Mesenchymal stem cell (in vitro differentiated cells and primary cell): ENCODE data around the gene LMNA.

ENCODE experiments used
- DNase-seq: peaks from one replicate; pipeline ENCODE4 v3.0.0-alpha.2; 2013
- H2AFZ ChIP-seq: one replicate; pipeline ENCODE4 v1.6.1; 2013; ENCODE audit warnings: low read depth, mild to moderate bottlenecking, control low read depth, inconsistent platforms, low read length, moderate library complexity
- H2AK5ac ChIP-seq: 2 replicates; pipeline ENCODE4 v1.6.1; 2013; ENCODE audit warnings: low read length, moderate library complexity, mild to moderate bottlenecking, inconsistent platforms; ENCODE audit not compliant: severe bottlenecking
- H2BK120ac ChIP-seq: one replicate; pipeline ENCODE4 v1.6.1; 2013; ENCODE audit warnings: low read depth, mild to moderate bottlenecking, inconsistent platforms, low read length, moderate library complexity
- H2BK12ac ChIP-seq, 2 experiments: one replicate each; pipeline ENCODE4 v1.6.1; 2013; ENCODE audit warnings: inconsistent platforms in 2 of 2, low read length in 2 of 2, mild to moderate bottlenecking in 2 of 2, moderate library complexity in 2 of 2, control low read depth in 1 of 2
- H2BK15ac ChIP-seq: one replicate; pipeline ENCODE4 v1.6.1; 2013; ENCODE audit warnings: mild to moderate bottlenecking, low read depth, inconsistent platforms; ENCODE audit not compliant: poor library complexity, severe bottlenecking
- H2BK5ac ChIP-seq: 2 replicates; pipeline ENCODE4 v1.6.1; 2013; ENCODE audit warnings: low read depth, mild to moderate bottlenecking, low read length, control low read depth, inconsistent platforms; ENCODE audit not compliant: poor library complexity, severe bottlenecking
- H3K14ac ChIP-seq, 2 experiments: one replicate each; pipeline ENCODE4 v1.6.1; 2013; ENCODE audit warnings: inconsistent platforms in 2 of 2, low read length in 2 of 2, control low read depth in 1 of 2, mild to moderate bottlenecking in 1 of 2, moderate library complexity in 1 of 2
- H3K18ac ChIP-seq, 2 experiments: one replicate each; pipeline ENCODE4 v1.6.1; 2013; ENCODE audit warnings: inconsistent platforms in 2 of 2, low read length in 2 of 2, control low read depth in 1 of 2, low read depth in 1 of 2, mild to moderate bottlenecking in 1 of 2
- H3K23ac ChIP-seq, 2 experiments: one replicate each; pipeline ENCODE4 v1.6.1; 2013; ENCODE audit warnings: inconsistent platforms in 2 of 2, low read length in 2 of 2, mild to moderate bottlenecking in 2 of 2, moderate library complexity in 2 of 2, control low read depth in 1 of 2
- H3K27ac ChIP-seq: 2 replicates; pipeline ENCODE4 v1.5.1; 2013; ENCODE audit warnings: mild to moderate bottlenecking, moderate library complexity, low read length, control low read depth, inconsistent platforms; ENCODE audit not compliant: poor library complexity, severe bottlenecking
- H3K27me3 ChIP-seq, 2 experiments: 2 replicates each; pipeline versions ENCODE4 v1.6.1 to v1.7.0; 2013; ENCODE audit warnings: low read length in 2 of 2, mild to moderate bottlenecking in 2 of 2, moderate library complexity in 2 of 2, control low read depth in 1 of 2, inconsistent platforms in 1 of 2; ENCODE audit not compliant: control insufficient read depth in 1 of 2, insufficient read depth in 1 of 2
- H3K36me3 ChIP-seq, 2 experiments: 2 replicates each; pipeline versions ENCODE4 v1.6.1 to v1.7.0; 2013; ENCODE audit warnings: low read length in 2 of 2, control low read depth in 1 of 2, inconsistent platforms in 1 of 2, low read depth in 1 of 2, mild to moderate bottlenecking in 1 of 2; ENCODE audit not compliant: insufficient read depth in 2 of 2, control insufficient read depth in 1 of 2
- H3K4ac ChIP-seq, 2 experiments: one replicate each; pipeline ENCODE4 v1.6.1; 2013; ENCODE audit warnings: inconsistent platforms in 2 of 2, low read length in 2 of 2, mild to moderate bottlenecking in 2 of 2, moderate library complexity in 2 of 2, control low read depth in 1 of 2, low read depth in 1 of 2
- H3K4me1 ChIP-seq: 2 replicates; pipeline ENCODE4 v1.6.1; 2013; ENCODE audit warnings: low read depth, low read length, control low read depth; ENCODE audit not compliant: control insufficient read depth, insufficient read depth
- H3K4me2 ChIP-seq: 2 replicates; pipeline ENCODE4 v1.6.1; 2013; ENCODE audit warnings: low read length, mild to moderate bottlenecking, inconsistent platforms; ENCODE audit not compliant: poor library complexity, severe bottlenecking
- H3K4me3 ChIP-seq, 2 experiments: 2 replicates each; pipeline versions ENCODE4 v1.5.1 to v1.7.0; 2013; ENCODE audit warnings: low read length in 2 of 2, mild to moderate bottlenecking in 2 of 2, control low read depth in 1 of 2, low read depth in 1 of 2; ENCODE audit not compliant: insufficient read depth in 1 of 2
- H3K79me1 ChIP-seq: replicated peaks from 2 replicates; pipeline ENCODE4 v1.6.1; 2013; ENCODE audit warnings: mild to moderate bottlenecking, control low read depth, low read length, inconsistent platforms; ENCODE audit not compliant: poor library complexity, severe bottlenecking
- H3K9ac ChIP-seq: 2 replicates; pipeline ENCODE4 v1.7.0; 2013; ENCODE audit warnings: mild to moderate bottlenecking, low read length, moderate library complexity
- H3K9me3 ChIP-seq: 2 replicates; pipeline ENCODE4 v1.7.0; 2013; ENCODE audit warnings: mild to moderate bottlenecking, low read length; ENCODE audit not compliant: control insufficient read depth
- H4K8ac ChIP-seq: one replicate; pipeline ENCODE4 v1.6.1; 2013; ENCODE audit warnings: inconsistent platforms, mild to moderate bottlenecking, low read length, moderate library complexity
- H4K91ac ChIP-seq: one replicate; pipeline ENCODE4 v1.6.1; 2013; ENCODE audit warnings: mild to moderate bottlenecking, low read length, inconsistent platforms
- WGBS: methylation state at CpG from one replicate; pipeline ENCODE4 v1.1.7; 2013; ENCODE audit warnings: mixed read lengths; 5-methylcytosine and 5-hydroxymethylcytosine counted together

The LMNA gene

GRCh38 chr1:156122086-156122485, 7.6 kb downstream of the LMNA start:
- Histone ChIP-seq H4K8ac (no peak overlapping the region), H3K4me3 (peak overlapping the region in 1 of 2 experiments; percentile 89), H2AK5ac (peak overlapping the region; percentile 74), H3K9ac (peak overlapping the region; percentile 99), H3K4me1 (peaks cover 72% of the 10 kb centered on the region), H2BK12ac (no peak overlapping the region), H2BK5ac (no peak overlapping the region), H3K4me2 (peak overlapping the region; percentile 13), H3K9me3 (no peaks in the 10 kb centered on the region), H3K79me1 (no peaks in the 10 kb centered on the region), H3K27me3 (no peaks in the 10 kb centered on the region), H3K36me3 (peaks cover 9 to 53% of the 10 kb centered on the region in 2 experiments), H4K91ac (no peak overlapping the region), H2BK15ac (no peak overlapping the region), H2BK120ac (no peak overlapping the region), H3K18ac (no peak overlapping the region), H2AFZ (no peak overlapping the region), H3K23ac (no peak overlapping the region), H3K4ac (peak overlapping the region in 1 of 2 experiments; percentile 64), H3K14ac (no peak overlapping the region), H3K27ac (peak overlapping the region; percentile 99)
- peak; percentile 65 for DNase-seq
- WGBS: 84% methylated on average over 2 of the region's 4 CpGs

GRCh38 chr1:156122519-156123355, 8.2 kb downstream of the LMNA start:
- Histone ChIP-seq H3K23ac (peak overlapping the region; percentile 74 to 79), H3K14ac (peak overlapping the region in 1 of 2 experiments; percentile 90), H4K8ac (peak overlapping the region; percentile 98), H2BK120ac (peak overlapping the region; percentile 98), H3K9me3 (no peaks in the 10 kb centered on the region), H3K4me2 (peak overlapping the region; percentile 70), H3K9ac (peak overlapping the region; percentile 99), H2AK5ac (peak overlapping the region; percentile 100), H3K4ac (peak overlapping the region; percentile 62 to 100), H2AFZ (no peak overlapping the region), H3K36me3 (peaks cover 9 to 50% of the 10 kb centered on the region in 2 experiments), H3K27ac (peak overlapping the region; percentile 99), H2BK15ac (peak overlapping the region; percentile 92), H2BK12ac (peak overlapping the region; percentile 96 to 99), H3K18ac (peak overlapping the region; percentile 99), H2BK5ac (peak overlapping the region; percentile 97), H3K27me3 (no peaks in the 10 kb centered on the region), H3K4me1 (peaks cover 75% of the 10 kb centered on the region), H3K4me3 (peak overlapping the region in 1 of 2 experiments; percentile 89), H4K91ac (peak overlapping the region; percentile 99), H3K79me1 (no peaks in the 10 kb centered on the region)
- 14% methylated on average over 9 of the region's 14 CpGs for WGBS
- peak; percentile 94 for DNase-seq

DNA sequence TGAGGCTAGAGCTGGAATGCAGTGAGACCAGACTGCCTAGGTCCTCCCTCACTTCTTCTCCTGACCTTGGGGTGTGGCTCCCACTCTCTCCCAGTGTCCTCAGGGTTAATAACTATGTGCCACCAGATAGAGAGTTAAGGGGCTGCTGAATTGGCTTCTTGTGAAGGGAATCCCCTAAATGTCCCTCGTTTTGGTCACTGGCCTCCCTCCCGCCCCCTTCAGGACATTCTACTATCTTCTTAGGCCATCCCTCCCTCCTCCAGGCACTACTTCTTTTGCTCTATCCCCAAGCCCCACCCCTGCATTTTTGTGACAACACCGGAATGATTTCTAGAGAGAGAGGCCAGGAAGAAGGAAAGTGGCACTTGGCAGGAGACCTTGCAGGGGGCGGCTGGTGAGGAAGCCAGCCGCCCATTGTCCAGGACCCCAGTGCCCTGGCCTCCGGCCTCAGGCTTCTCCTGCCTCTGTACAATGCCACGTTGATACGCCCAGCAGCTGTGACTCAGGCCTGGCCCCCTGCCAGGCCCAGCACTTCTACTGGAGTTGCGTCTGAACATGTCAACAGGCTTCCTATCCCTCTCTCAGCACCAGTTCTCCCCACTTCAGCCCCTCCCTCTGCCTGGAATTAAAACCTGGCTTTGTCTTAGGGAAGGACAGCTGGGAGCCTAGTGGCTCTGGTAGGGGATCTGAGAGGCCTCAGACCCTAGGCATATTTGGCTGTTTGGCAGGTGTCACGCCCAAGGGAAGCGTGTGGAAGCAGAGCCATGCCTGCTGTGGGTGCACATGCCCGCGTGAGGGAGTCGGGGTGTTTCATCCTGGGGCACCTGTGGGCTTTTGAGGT, 9.1 kb downstream of the LMNA start:
- Histone ChIP-seq H3K4me1 (peaks cover 77% of the 10 kb centered on the region), H3K4me2 (peak overlapping the region; percentile 60), H3K4me3 (peak overlapping the region in 1 of 2 experiments; percentile 89), H4K8ac (peak overlapping the region; percentile 98), H3K18ac (peak overlapping the region; percentile 99), H3K36me3 (peaks cover 9 to 50% of the 10 kb centered on the region in 2 experiments), H3K14ac (peak overlapping the region in 1 of 2 experiments; percentile 61), H3K9ac (peak overlapping the region; percentile 99), H2BK120ac (peak overlapping the region; percentile 98), H2AK5ac (peak overlapping the region; percentile 100), H3K23ac (peak overlapping the region; percentile 74 to 79), H2BK12ac (peak overlapping the region; percentile 96 to 98), H3K4ac (peak overlapping the region; percentile 71 to 98), H4K91ac (peak overlapping the region; percentile 99), H3K27ac (peak overlapping the region; percentile 99), H2BK15ac (no peak overlapping the region), H3K79me1 (no peaks in the 10 kb centered on the region), H3K9me3 (no peaks in the 10 kb centered on the region), H3K27me3 (no peaks in the 10 kb centered on the region), H2AFZ (no peak overlapping the region), H2BK5ac (peak overlapping the region; percentile 95)
- WGBS: 12% methylated on average over 9 of the region's 14 CpGs
- DNase-seq: peak; percentile 97
